ENCODE results near the gene NCKAP1.
A peak's percentile ranks its signal among the peaks of the same experiment; 100 is the strongest.
"Not testable (repeated sequence)": the region's sequence is repeated elsewhere in the genome, so short reads cannot be mapped to it uniquely, and the experiment has no call there.

NCKAP1 gene

DNA sequence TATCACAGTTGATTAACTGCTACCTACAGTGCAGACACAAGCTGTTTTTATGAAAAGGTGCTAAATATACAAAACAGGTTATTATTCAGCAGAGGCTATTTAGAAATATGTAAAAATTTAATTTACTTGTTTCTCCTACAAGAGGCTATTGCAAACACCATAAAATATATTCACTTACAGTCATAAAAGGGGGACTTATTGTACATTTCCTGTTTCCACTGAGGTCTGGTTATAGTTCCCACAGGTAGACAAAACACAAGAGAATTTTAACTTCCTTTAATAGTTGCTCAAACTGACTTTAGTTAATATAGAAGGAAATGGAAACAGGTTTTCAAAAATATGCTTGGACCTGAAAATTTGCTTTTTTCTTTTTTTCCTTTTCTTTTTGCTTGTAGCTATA, 131.8 kb downstream of the NCKAP1 start:
- no peak for DNase-seq

DNA sequence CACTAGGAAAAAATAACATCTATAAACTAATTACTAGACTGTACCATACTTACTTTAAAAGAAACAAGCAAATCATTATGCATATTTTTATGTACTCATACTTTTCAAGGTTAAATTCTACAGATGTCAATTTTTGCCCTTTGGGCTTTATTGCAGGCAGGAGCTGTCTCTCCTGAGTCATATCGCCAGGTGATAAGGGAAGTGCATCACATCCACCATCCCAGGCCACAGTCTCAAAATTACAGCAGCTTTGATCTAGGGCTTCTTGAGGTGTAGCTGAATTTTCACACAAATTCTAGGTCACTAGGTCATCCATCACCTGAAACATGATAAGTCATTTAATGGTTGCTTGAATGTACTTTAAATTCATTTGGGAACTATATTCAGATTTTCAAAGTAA, 133.4 kb downstream of the NCKAP1 start:
- DNase-seq, result no peak

DNA sequence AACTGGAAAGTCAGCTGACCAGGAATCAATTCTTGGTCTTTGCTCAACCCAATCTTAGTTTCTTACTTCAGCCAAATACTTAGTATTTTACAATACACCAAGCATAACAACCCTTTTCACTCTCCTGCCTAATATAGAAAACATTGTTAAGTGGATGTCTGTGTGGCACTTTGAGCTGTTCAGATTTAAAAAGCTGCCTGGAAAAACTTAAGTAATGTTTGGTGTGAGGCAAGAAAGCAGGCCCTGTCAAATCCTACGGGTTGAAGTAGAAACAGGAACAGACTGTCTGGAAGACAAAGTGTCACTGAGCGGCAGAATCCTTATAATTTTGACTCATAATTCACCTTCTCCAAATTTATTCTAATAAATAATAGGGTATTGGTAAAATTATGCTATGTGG, 134.7 kb downstream of the NCKAP1 start:
- no peak for DNase-seq

DNA sequence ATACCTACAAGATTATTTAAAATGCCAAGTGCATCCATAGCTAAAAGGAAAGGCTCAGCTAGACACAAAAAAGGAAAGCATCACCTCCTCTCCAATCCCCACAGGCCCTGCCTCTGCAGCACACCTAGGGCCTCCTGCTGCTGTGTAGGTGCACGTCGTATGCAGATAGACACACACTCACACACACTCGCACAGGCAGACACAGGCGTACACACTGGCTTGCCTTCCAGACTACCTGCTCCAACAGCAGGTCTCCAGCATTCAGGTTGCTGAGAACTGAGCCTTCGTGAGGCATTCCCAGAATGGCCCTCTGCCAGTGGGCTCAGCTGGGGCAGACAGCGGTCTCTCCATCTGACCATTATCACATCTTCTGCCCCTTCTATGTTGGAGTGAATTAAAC, 136.5 kb downstream of the NCKAP1 start:
- DNase-seq, result no peak

DNA sequence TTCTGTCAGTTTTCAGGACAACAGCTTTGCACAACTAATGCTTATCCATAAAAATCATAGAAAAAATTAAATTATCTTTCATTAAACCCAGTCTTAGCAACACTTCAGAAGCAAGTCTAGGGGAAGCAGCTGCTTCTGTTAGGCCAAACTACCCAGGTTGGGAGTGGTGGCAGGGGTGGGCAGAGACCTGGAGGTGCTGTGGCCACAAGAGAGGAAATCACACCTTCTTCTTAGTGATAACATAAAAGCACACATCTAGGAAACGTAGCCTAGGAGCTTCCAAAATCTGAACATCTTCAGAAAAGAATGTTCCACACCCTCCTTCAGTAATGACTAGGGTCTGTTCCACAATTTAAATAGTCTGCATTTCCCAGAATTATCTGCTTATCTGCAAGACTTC, 139.5 kb downstream of the NCKAP1 start:
- no peak for DNase-seq

DNA sequence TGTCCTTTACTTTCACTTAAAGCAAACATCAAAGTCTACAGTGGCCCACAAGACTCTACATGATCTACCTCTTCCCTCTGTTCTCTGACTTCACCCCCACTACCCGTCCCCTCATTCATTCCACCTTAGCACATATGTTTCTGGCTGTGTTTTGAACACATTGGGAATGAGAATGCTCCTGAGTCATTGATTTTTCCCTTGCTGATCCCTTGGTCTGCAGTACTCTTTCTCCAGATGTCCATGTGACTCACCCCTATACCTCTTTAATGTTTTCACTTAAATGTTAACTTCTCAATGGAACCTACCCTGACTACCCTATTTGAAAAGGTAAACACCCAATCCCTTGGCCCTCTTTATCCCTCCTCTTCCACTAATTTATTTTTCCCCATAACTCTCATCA, 141.1 kb downstream of the NCKAP1 start:
- DNase-seq, result no peak

DNA sequence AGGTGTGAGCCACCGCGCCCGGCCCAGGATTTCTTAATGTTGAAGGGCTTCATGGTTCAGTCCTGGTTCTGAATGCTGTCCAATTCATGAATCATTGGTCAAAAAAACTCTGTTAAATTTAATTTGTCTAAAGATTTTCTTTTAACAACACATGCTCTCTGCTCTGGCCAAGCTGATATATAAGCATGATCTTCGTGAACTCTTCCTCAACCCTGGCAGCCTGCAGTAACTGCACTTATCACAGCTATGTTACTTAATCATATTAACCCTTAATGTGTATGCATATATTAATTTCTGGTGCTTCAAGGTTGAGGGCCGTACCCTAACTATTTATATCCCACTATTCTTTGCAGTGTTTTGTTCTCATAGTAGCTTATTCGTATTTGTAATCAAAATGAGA, 142.5 kb downstream of the NCKAP1 start:
- no peak for DNase-seq

DNA sequence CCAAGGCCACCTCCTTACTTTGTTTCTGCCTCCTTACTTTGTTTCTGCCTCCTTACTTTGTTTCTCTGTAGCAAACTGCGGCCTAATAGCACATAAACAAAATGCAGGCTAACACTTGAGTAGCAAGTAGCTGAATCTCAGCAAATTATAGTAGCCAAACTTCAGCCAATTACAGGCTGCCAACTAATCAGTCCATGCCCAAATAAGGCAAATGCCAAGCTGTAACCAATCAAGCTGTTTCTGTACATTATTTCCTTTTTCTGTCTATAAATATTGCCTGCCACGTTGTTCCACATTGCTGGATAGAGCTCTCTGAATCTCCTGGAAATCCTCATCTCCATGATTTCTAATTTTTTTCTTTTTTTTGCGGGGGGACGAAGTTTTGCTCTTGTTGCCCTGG, 143.1 kb downstream of the NCKAP1 start:
- no peak for DNase-seq

DNA sequence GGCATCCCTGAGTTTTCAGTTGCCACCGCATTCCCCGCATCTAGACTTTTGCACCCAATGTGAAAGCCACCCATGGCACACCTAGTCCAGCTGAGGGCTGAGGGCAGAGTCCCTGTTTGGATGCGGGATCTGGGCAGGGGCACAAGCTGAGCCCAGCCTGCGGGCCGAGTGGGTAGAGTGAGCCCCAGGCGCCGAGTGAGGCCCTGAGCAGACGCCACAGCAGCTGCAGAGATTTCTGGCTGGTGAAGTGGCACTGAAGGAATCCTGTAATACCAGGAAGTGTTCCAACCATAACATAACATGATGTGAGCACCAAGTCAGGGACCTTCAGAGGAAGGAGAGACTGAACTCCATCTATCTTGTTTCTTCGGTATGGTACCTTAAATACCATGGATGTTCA, 144.1 kb downstream of the NCKAP1 start:
- no peak for DNase-seq

DNA sequence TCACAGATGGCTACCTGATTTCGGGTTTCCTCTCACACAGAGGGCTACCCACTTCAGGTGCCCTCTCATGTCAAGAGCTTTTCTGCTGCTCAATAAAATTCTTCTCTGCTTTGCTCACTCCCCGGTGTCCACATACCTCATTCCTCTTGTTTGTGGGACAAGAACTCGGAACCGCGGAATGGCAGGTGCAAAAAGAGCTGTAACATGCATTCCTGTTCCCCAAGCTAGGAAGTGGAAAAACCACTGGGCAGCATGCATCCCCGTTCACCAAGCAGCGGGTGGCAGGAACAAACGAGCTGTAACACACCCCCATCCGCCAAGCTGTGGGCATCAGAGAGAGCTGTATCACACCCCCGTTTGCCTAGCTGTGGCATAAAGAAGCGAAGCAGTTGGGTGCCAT, 144.6 kb downstream of the NCKAP1 start:
- no peak for DNase-seq

DNA sequence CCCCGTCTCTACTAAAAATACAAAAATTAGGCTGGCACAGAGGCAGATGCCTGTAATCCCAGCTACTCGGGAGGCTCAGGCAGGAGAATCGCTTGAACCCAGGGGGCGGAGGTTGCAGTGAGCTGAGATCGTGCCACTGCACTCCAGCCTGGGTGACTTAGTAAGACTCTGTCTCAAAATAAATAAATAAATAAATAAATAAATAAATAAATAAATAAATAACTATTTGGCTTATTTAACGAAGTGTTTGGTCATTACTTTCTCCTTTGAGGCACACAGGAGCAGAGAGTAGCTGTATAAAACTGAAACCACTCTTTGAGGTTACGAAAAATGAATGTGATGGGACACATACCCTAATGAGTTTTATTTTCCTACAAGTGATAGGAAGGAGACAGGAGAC, 145.2 kb downstream of the NCKAP1 start:
- DNase-seq, result not testable (repeated sequence)

DNA sequence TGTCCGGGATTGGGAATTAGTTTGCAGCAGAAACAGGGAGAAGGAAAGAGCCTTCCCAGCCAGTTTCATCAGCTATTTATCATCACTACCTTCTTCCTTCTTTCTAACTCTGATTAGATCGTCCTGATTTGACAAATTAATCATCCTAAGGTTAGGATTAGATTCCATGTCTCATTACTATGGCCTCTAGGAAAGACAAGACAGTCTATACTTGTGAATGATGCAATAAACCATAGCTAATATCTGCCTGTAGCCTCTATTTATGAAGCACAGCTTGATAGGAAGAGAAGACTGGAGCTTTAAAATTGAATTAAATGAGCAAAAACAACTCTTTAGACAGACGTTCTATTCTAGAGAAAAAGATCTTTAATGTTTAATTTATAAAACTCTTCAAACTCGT, 146.6 kb downstream of the NCKAP1 start:
- no peak for DNase-seq

DNA sequence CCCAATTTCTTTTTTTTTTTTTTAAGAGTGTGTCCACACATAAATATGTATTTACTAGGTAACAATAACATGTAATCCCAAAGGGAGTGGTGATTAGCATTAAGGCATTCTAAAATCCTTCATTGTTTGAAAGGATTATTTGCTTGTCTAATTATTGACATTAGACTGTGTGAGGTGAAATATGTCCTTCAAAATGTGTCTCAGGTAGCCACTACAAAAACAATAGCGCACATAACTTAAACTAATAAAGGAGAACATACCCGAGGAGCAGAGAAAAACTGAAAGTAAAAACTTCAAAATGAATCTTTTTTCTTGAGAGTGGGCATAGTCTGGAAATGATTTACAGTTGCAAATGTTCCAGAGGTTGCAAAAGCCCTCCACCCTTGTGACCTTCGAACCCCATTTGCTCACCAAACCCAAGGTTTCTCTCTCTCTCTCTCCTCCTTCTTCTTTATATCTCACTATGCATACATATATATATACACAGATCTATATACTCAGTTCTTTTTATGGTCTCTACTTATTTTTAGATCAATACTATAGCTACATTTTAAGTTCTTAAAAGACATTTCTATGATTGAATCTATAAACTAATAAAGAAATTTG, 147.4 kb downstream of the NCKAP1 start:
- no peak for DNase-seq

DNA sequence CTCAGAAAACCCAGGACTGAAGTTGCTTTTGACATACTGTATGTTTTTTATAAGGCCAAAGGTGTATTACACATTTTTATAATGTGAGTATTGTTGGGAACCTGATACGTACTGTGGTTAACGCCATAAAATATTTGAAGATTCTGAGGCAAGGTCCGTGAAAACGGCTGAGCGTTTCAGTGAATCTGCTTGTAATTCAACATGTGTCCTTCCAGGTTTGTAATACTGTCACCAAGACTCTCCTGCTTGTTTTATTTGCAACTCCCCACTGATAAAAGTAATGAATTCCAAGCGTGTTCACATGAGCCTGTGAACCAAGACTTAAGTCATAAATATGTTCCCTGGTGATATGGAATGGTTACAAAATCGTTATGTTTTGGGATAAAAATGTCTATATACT, 148.0 kb downstream of the NCKAP1 start:
- DNase-seq, result no peak

DNA sequence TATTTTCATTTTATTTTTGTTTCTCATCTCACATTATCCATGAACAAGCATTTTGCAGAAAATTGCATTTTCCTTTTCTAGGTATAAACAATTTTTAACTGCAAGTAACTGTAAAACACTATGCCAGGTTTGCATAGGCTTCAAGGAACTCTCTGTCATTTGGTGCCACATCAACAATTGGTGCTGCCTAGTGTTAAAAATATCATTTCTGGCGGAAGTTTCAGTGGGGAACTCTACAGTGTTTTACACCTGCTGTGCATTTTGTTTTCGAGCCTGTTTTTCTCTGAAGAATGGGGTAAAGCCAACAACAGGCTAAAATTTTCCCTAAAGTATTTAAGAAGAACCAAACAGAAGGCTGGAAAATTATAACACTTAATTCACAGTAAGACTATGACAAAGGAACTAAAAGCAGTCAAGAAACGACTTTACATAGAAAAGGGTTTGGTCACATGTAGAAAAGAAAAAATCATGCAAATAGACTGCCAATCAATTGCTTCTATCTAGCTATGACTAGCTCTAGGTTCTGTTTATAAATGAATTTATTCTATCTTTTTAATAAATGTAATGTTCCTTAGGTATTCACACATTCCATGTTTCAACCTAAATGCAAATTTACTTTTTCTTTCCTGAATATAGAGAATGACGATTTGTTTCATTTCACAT, 150.4 kb downstream of the NCKAP1 start:
- DNase-seq, result no peak

DNA sequence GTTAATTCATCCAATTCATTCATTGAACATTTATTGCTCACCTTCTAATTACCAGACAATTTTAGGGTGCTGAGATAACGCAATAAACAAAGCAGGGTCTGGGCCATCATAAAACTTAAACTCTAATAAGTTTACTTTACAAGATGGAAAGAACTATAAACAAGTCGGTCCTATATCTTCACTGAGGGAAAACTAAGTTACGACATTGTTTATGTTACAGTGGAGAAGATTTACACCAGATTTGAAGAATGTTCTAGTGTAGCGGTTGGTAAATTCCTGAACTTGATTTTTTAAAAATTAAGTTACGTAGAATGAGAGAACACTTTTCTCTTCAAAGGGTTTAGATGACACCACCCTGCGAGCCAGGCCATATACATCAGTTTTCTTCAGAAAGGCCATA, 151.2 kb downstream of the NCKAP1 start:
- no peak for DNase-seq

DNA sequence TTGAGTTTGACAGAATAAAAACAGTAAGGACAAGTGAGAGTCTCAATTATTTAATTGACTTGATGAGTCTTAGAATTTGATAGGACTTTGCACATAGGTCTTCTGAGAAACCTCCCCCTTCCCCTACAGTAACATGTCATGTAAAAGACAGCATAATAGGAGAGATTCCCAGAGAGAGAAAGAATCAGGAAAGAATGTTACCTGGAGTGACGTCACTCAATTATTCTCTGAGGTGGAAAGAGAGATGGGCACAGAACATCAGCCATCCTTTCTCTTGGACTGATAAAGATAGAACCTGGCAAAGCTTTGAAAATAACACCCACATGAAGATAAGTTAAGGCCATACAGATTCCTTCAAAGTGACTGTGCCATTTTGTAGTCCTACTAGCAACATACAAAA, 152.5 kb downstream of the NCKAP1 start:
- no peak for DNase-seq

DNA sequence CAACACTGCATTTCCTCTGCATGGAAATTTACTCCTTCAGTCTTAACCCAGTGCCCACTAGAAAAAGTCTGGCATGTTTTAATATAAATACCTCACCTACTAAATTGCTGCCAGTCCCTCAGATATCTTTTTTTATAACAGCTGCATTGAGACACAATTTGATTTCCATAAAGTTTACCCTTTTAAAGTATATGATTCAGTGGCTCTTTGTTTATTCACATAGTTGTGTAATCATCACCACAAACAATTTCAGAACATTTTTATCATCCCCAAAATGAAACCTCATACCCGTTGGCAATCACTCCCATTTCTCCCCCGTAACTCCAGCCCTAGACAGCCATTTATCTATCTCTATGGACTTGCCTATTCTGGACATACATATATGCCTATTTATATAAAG, 154.8 kb downstream of the NCKAP1 start:
- no peak for DNase-seq

DNA sequence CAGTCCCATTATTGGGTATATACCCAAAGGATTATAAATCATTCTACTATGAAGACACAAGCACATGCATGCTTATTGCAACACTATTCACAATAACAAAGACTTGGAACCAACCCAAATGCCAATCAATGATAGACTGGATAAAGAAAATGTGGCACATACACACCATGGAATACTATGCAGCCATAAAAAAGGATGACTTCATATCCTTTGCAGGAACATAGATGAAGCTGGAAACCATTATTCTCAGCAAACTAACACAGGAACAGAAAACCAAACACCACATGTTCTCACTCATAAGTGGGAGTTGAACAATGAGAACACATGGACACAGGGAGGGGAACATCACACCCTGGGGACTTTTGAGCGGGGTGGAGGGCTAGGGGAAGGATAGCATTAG, 158.2 kb downstream of the NCKAP1 start:
- DNase-seq, result not testable (repeated sequence)

DNA sequence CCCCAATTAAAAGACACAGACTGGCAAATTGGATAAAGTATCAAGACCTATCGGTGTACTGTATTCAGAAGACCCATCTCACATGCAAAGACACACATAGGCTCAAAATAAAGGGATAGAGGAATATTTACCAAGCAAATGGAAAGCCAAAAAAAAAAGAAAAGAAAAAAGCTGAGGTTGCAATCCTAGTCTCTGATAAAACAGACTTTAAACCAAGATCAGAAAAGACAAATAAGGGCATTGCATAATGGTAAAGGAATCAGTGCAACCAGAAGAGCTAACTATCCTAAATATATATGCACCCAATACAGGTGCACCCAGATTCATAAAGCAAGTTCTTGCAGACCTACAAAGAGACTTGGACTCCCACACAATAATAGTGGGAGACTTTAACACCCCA, 161.6 kb downstream of the NCKAP1 start:
- not testable (repeated sequence) for DNase-seq

DNA sequence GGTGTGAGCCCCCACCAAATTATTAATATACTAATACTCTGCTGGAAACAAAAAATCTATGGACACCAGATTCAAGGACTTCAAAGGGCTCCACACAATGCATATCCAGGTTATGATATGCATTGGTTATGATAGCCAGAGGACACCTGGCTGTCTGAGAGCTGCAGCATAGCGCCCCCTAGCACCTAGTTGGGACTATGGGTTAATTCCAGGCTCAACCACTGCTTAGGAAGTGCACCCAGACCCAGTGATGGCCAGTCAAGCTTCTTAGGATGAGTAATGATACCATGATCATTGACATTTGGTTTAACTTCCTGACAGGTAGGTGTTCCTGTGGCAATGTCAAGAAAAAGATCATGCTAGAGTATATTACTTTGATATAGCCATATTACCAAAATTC, 168.0 kb downstream of the NCKAP1 start:
- DNase-seq, result no peak

DNA sequence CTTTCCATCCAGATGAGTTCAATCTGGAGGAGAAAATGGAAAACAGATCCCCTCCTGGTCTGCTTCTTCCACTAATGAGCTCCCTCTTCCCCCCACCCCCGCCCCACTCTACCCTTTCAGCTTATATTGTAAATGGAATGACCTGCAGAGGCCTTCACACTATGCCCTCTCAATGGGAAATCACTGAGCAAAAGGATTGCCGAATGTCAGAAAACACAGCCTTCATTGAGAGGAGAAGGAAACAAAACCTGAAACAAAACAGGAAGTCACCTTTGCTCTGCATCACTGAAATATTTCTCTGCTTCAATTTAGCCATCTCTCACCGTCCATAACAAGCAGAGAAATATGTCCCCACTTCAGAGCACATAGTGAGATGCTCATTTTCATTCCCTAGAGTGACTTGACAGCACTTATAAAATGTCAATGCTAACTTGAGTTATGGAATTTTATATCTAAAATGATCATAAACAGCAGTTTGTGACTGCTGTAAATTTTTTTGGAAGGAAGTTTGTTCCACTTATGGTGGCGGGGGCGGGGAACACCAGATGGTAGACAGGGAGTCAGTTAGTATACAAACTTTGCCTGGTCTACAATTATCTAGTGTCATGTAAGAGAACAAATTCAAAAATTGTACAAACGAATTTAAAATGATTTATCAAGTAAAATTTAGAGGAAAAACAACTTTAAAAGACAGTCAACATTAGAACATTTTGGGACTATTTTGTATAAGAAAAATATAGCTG, 170.0 kb downstream of the NCKAP1 start:
- DNase-seq, result peak; percentile 66

DNA sequence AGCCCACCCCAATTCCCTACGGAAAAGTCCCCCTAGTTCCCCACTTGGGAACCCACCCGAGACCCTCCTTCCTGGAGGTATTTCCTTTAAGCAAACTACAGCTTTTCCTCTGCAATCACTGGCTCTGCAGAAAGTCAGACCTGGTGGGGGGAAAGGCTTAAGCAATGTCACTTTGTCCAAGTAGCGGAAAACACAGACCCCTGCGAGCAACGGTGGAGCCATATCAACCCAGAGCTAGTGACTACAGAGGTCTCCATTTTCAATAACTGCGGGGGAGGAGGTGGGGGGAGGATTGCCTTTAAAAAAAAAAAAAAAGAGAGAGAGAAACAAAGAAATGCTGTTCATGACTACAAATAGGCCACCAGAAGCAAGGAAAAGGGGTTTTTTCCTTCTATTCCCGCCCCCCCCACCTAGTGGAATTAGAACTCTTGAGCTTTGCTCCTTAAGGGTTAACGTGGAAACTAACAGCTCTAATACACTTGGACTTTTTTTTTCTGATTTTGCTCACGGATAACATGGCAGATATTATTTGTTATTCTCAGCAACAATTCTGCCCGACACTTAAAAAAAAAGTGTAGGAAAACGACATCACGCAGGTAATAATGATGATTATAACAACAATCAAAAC, 170.7 kb downstream of the NCKAP1 start:
- no peak for DNase-seq
